Endometrial microvascular endothelial cells (primary cell): ENCODE measurements around the gene WWTR1. TPM values are rescaled to one million over a fixed set of nuclear protein-coding genes. Genes with fewer than 3 reads are reported as not detected.

Source experiments
- in situ Hi-C: cut with HindIII; loops from 2 replicates; pipeline ENCODE4 v1.10.0; 2017; ENCODE audit warnings: low sequenced_read_pairs, low pct_unique_long_range_greater_than_20kb; ENCODE audit errors: inconsistent ontology term
- total RNA-seq: library from RNA; depleted of rRNA; stranded (reverse); fragments of >200 nt; gene quantifications from one replicate; pipeline ENCODE4 v1.2.3, GENCODE V29; 2015; ENCODE audit errors: inconsistent ontology term

The WWTR1 gene
- total RNA-seq, 1 donor from 2014 or later, result 77.3 TPM

GRCh38 chr3:149468504-149469212, 189.2 kb downstream of the WWTR1 start:
- in situ Hi-C loops, result no loop called here

Other genes starting within 250 kb of the WWTR1 start
- gene TM4SF4, start 183.3 kb downstream of the WWTR1 start, total RNA-seq, result not detected
- 39.0 TPM for gene COMMD2, start 94.5 kb upstream of the WWTR1 start, total RNA-seq
- gene ANKUB1, start 134.5 kb upstream of the WWTR1 start, total RNA-seq, result not detected
- 47.9 TPM for gene RNF13, start 155.2 kb upstream of the WWTR1 start, total RNA-seq